Panc1 (cell line): ENCODE measurements around the gene P2RY13. TPM values are rescaled to one million over a fixed set of nuclear protein-coding genes. Genes with fewer than 3 reads are reported as not detected.

Experiments
- ATAC-seq: fragments of 200-7000 bp; cut with Tn5 transposase; 2 replicates; pipeline ENCODE4 v1.9.1; 2020; ENCODE audit warnings: mild to moderate bottlenecking, moderate library complexity
- BruUV-seq: library from RNA; stranded (reverse); fragments of 400-500 nt; replicated peaks from 2 replicates; lab custom pipeline; 2021; lab: Mats Ljungman, UMichigan
- CTCF ChIA-PET: fragments of 300-600 bp; sonication (Branson Sonifier 250); formaldehyde crosslinking; loops from one replicate; lab custom pipeline; 2022; ENCODE audit warnings: antibody characterized with exemption; lab: Charles Lee
- POLR2A ChIA-PET: fragments of 300-600 bp; sonication (Branson Sonifier 250); formaldehyde crosslinking; loops from one replicate; lab custom pipeline; 2022; ENCODE audit warnings: antibody characterized with exemption; lab: Charles Lee
- DNase-seq: peaks from one replicate; pipeline ENCODE4 v3.0.0-alpha.2; 2010; ENCODE audit warnings: low read depth, low spot score
- H3K27ac ChIP-seq: 2 replicates; pipeline ENCODE4 v1.5.1; 2011; ENCODE audit warnings: mild to moderate bottlenecking, low read length, inconsistent platforms
- H3K27me3 ChIP-seq: fragments of 200-500 bp; sonication (Bioruptor generic); 2 replicates; pipeline ENCODE4 v1.6.0; 2014; ENCODE audit warnings: low read length, inconsistent platforms; ENCODE audit not compliant: control insufficient read depth, insufficient read depth
- H3K36me3 ChIP-seq: fragments of 200-500 bp; sonication (Bioruptor generic); 2 replicates; pipeline ENCODE4 v1.5.1; 2014; ENCODE audit warnings: inconsistent platforms, mild to moderate bottlenecking, low read length, moderate library complexity; ENCODE audit not compliant: control insufficient read depth, insufficient read depth
- H3K4me1 ChIP-seq: 2 replicates; pipeline ENCODE4 v1.5.1; 2011; ENCODE audit warnings: inconsistent platforms, mild to moderate bottlenecking, low read length, moderate library complexity; ENCODE audit not compliant: control insufficient read depth, insufficient read depth
- H3K4me3 ChIP-seq, 2 experiments: 2 replicates each; pipeline ENCODE4 v1.5.1; 2011 to 2012; ENCODE audit warnings: low read depth in 2 of 2, low read length in 2 of 2, mild to moderate bottlenecking in 2 of 2, inconsistent platforms in 1 of 2, moderate library complexity in 1 of 2
- H3K9me3 ChIP-seq: fragments of 200-500 bp; sonication (Bioruptor generic); 2 replicates; pipeline ENCODE4 v1.5.1; 2014; ENCODE audit warnings: low read depth, mild to moderate bottlenecking, inconsistent platforms, low read length, moderate library complexity; ENCODE audit not compliant: control insufficient read depth, insufficient read depth
- CTCF ChIP-seq: fragments of 450-650 bp; IDR thresholded peaks from 2 replicates; pipeline ENCODE4 v1.5.1; 2017; ENCODE audit warnings: mild to moderate bottlenecking
- POLR2AphosphoS5 ChIP-seq: IDR thresholded peaks from 2 replicates; pipeline ENCODE4 v1.6.1; 2012; ENCODE audit warnings: mild to moderate bottlenecking, low read depth, low read length, moderate library complexity
- REST ChIP-seq, 2 experiments: IDR thresholded peaks; 2 replicates each; pipeline ENCODE4 v1.6.1; 2011 to 2012; ENCODE audit warnings: low read depth in 2 of 2, control low read depth in 1 of 2, low read length in 1 of 2, mild to moderate bottlenecking in 1 of 2, moderate library complexity in 1 of 2; ENCODE audit not compliant: insufficient read depth in 1 of 2
- SIN3A ChIP-seq: IDR thresholded peaks from 2 replicates; pipeline ENCODE4 v1.6.1; 2012; ENCODE audit warnings: low read depth, mild to moderate bottlenecking, low read length, moderate library complexity, borderline replicate concordance; ENCODE audit not compliant: insufficient read depth
- TCF7L2 ChIP-seq: IDR thresholded peaks from 2 replicates; pipeline ENCODE4 v1.6.1; 2011; ENCODE audit warnings: mild to moderate bottlenecking, low read depth, low read length, inconsistent platforms
- in situ Hi-C: cut with HindIII; loops from 2 replicates; pipeline ENCODE4 v1.10.0; 2016; ENCODE audit warnings: low sequenced_read_pairs, low pct_unique_long_range_greater_than_20kb
- intact Hi-C: fragments of 100-400 bp; cut with micrococcal nuclease; formaldehyde crosslinking; loops from one replicate; pipeline ENCODE4 v1.10.0; 2022; ENCODE audit not compliant: unreplicated experiment
- total RNA-seq: library from RNA; stranded (reverse); gene quantifications from one replicate; pipeline ENCODE4 v1.2.1, GENCODE V29; 2021; ENCODE audit not compliant: unreplicated experiment

P2RY13 gene
- total RNA-seq, 1 experiment from 2014 or later: not detected

- Histone ChIP-seq H3K9me3 (no peaks in the 10 kb centered on the region), H3K27me3 (peaks cover 7% of the 10 kb centered on the region; the same call in 1 of the 2 replicates), H3K36me3 (no peaks in the 10 kb centered on the region), H3K27ac (no peak overlapping the region), H3K4me1 (no peaks in the 10 kb centered on the region), H3K4me3 (no peak overlapping the region)
- no peak for DNase-seq
- intact Hi-C loops (no loop called here), in situ Hi-C loops (no loop called here)
- ChIA-PET POLR2A (no interaction called here), CTCF (no interaction called here)
- no peak for ATAC-seq
- no peak for TF ChIP-seq TCF7L2
- TF ChIP-seq REST (IDR thresholded peaks at IDR 0.05; ENCODE audit: insufficient read depth in 1 of 2, low read depth in 2 of 2, low read length in 1 of 2): no peak
- no TSS peak for BruUV-seq
These were observed 1.6 kb upstream of the P2RY13 start for GRCh38 chr3:151330899-151331298.

- CTCF ChIA-PET: no interaction called here
- H3K27ac ChIP-seq: no peak overlapping the region
- intact Hi-C loops (no loop called here), in situ Hi-C loops (no loop called here)
- ATAC-seq (no peak), DNase-seq (no peak)
- no peak for TF ChIP-seq POLR2AphosphoS5
- no peak for TF ChIP-seq TCF7L2
- no peak for TF ChIP-seq REST (IDR thresholded peaks at IDR 0.05; ENCODE audit: insufficient read depth in 1 of 2, low read depth in 2 of 2, low read length in 1 of 2)
- TF ChIP-seq CTCF: no peak
- TF ChIP-seq SIN3A: no peak
- H3K36me3 ChIP-seq: no peaks in the 10 kb centered on the region
- peaks cover 6% of the 10 kb centered on the region; the same call in 1 of the 2 replicates for H3K27me3 ChIP-seq
- no peak overlapping the region for H3K4me3 ChIP-seq
- no peaks in the 10 kb centered on the region for H3K9me3 ChIP-seq
- POLR2A ChIA-PET: no interaction called here
- no TSS peak for BruUV-seq
- H3K4me1 ChIP-seq: no peaks in the 10 kb centered on the region
These were observed 1.0 kb upstream of the P2RY13 start for GRCh38 chr3:151330379-151330778.
